ENCODE results near the gene TBC1D21. TPM values are rescaled to one million over a fixed set of nuclear protein-coding genes. Genes with fewer than 3 reads are reported as not detected.
A peak's percentile ranks its signal among the peaks of the same experiment; 100 is the strongest.

The TBC1D21 gene
- polyA plus RNA-seq, 3 donors, result not detected

GRCh38 chr15:73922186-73923151, 49.1 kb downstream of the TBC1D21 start:
- Mint-ChIP-seq H3K27me3 (ENCODE audit: low read depth in 3 of 3) (peaks cover 22 to 33% (median 24%) of the 10 kb centered on the region in 3 donors), H3K4me1 (peaks cover 55% of the 10 kb centered on the region), H3K27ac (peak overlapping the region in 3 of 7 donors; percentile 15 to 86 (median 56)), H3K36me3 (peaks cover 4 to 12% of the 10 kb centered on the region in 2 donors), H3K4me3 (no peak overlapping the region), H3K9me3 (peaks cover 4 to 19% (median 15%) of the 10 kb centered on the region in 7 donors)
- intact Hi-C loops (cut with micrococcal nuclease), result no loop called here
- Histone ChIP-seq H3K9ac (ENCODE audit: insufficient read depth, low read length, poor library complexity, severe bottlenecking) (no peak overlapping the region), H3K27me3 (ENCODE audit: control insufficient read depth in 2 of 2, insufficient read depth in 2 of 2, low read length in 2 of 2) (peaks cover 5 to 27% of the 10 kb centered on the region in 2 donors), H3K79me2 (ENCODE audit: insufficient read depth, low read length) (no peaks in the 10 kb centered on the region), H4K20me1 (ENCODE audit: insufficient read depth, low read length) (no peaks in the 10 kb centered on the region), H3K27ac (ENCODE audit: low read depth in 1 of 2, low read length in 2 of 2) (no peak overlapping the region), H3K36me3 (replicated peaks in 1 of 2; ENCODE audit: control insufficient read depth in 1 of 2, insufficient read depth in 2 of 2, low read length in 2 of 2) (no peaks in the 10 kb centered on the region), H3K4me3 (replicated peaks in 1 of 3; ENCODE audit: low read depth in 2 of 3, low read length in 3 of 3) (no peak overlapping the region), H2AFZ (ENCODE audit: insufficient read depth, low read depth, low read length, poor library complexity, severe bottlenecking) (peak overlapping the region; percentile 54), H3K4me1 (ENCODE audit: control insufficient read depth in 1 of 2, insufficient read depth in 2 of 2, low read length in 2 of 2) (peaks cover 40 to 69% of the 10 kb centered on the region in 2 donors), H3K4me2 (replicated peaks; ENCODE audit: extremely low read depth, low read length, poor library complexity, severe bottlenecking) (no peak overlapping the region), H3K9me3 (replicated peaks in 1 of 2; ENCODE audit: control insufficient read depth in 1 of 2, insufficient read depth in 1 of 2, low read length in 2 of 2) (peaks cover 13 to 20% of the 10 kb centered on the region in 2 donors)
- 20% methylated on average over 10 of the region's 19 CpGs for WGBS (ENCODE audit: insufficient coverage)
- TF ChIP-seq CTCF (IDR thresholded peaks at IDR 0.05), result no peak
- no peak for DNase-seq

GRCh38 chr15:73923156-73923487, 49.8 kb downstream of the TBC1D21 start:
- Histone ChIP-seq H2AFZ (ENCODE audit: insufficient read depth, low read depth, low read length, poor library complexity, severe bottlenecking) (no peak overlapping the region), H3K4me2 (replicated peaks; ENCODE audit: extremely low read depth, low read length, poor library complexity, severe bottlenecking) (no peak overlapping the region), H3K9ac (ENCODE audit: insufficient read depth, low read length, poor library complexity, severe bottlenecking) (no peak overlapping the region), H3K79me2 (ENCODE audit: insufficient read depth, low read length) (no peaks in the 10 kb centered on the region), H3K36me3 (replicated peaks in 1 of 2; ENCODE audit: control insufficient read depth in 1 of 2, insufficient read depth in 2 of 2, low read length in 2 of 2) (no peaks in the 10 kb centered on the region), H3K27me3 (ENCODE audit: control insufficient read depth in 2 of 2, insufficient read depth in 2 of 2, low read length in 2 of 2) (peaks cover 8 to 33% of the 10 kb centered on the region in 2 donors), H3K9me3 (replicated peaks in 1 of 2; ENCODE audit: control insufficient read depth in 1 of 2, insufficient read depth in 1 of 2, low read length in 2 of 2) (peaks cover 14 to 16% of the 10 kb centered on the region in 2 donors), H4K20me1 (ENCODE audit: insufficient read depth, low read length) (no peaks in the 10 kb centered on the region), H3K4me3 (replicated peaks in 1 of 3; ENCODE audit: low read depth in 2 of 3, low read length in 3 of 3) (no peak overlapping the region), H3K27ac (ENCODE audit: low read depth in 1 of 2, low read length in 2 of 2) (no peak overlapping the region), H3K4me1 (ENCODE audit: control insufficient read depth in 1 of 2, insufficient read depth in 2 of 2, low read length in 2 of 2) (peaks cover 44 to 75% of the 10 kb centered on the region in 2 donors)
- 79% methylated on average over 6 of the region's 7 CpGs for WGBS (ENCODE audit: insufficient coverage)
- peaks cover 25 to 38% (median 28%) of the 10 kb centered on the region in 3 donors for H3K27me3 Mint-ChIP-seq (ENCODE audit: low read depth in 3 of 3)
- peaks cover under 1 to 18% (median 12%) of the 10 kb centered on the region in 7 donors for H3K9me3 Mint-ChIP-seq
- DNase-seq, result no peak
- H3K4me3 Mint-ChIP-seq, result no peak overlapping the region
- intact Hi-C loops (cut with micrococcal nuclease), result no loop called here
- peak overlapping the region in 3 of 7 donors; percentile 50 to 76 (median 56) for H3K27ac Mint-ChIP-seq
- peaks cover 7 to 8% of the 10 kb centered on the region in 2 donors for H3K36me3 Mint-ChIP-seq
- peaks cover 58% of the 10 kb centered on the region for H3K4me1 Mint-ChIP-seq
- no peak for TF ChIP-seq CTCF (IDR thresholded peaks at IDR 0.05)
